NCI-H1930 (cell line): ENCODE data around the gene PLEKHM2.

Experiments
- DNase-seq, 2 experiments: peaks; one replicate each; lab custom pipeline; 2025; lab: John Stamatoyannopoulos, UW

PLEKHM2 gene

DNA sequence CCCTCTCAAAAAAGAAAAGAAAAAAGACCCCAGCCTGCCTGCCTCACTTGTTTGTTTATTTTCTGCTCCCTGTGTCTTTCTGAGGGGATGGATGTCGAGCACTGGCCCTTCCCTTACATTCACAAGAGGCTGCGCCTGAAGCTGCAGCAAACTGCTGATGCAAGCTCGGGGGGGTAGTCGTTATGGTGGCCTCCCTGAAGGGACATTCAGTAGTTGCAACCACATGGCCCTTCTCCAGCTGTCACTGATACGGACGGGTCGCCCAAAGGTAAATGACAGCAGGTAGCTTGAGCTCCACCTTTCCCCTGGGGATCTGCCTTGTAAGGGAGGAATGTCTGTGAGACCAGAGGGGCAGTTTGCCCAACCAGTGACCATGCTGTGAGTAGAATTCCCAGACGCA is 17.7 kb downstream of the PLEKHM2 start:
- DNase-seq = no peak

DNA sequence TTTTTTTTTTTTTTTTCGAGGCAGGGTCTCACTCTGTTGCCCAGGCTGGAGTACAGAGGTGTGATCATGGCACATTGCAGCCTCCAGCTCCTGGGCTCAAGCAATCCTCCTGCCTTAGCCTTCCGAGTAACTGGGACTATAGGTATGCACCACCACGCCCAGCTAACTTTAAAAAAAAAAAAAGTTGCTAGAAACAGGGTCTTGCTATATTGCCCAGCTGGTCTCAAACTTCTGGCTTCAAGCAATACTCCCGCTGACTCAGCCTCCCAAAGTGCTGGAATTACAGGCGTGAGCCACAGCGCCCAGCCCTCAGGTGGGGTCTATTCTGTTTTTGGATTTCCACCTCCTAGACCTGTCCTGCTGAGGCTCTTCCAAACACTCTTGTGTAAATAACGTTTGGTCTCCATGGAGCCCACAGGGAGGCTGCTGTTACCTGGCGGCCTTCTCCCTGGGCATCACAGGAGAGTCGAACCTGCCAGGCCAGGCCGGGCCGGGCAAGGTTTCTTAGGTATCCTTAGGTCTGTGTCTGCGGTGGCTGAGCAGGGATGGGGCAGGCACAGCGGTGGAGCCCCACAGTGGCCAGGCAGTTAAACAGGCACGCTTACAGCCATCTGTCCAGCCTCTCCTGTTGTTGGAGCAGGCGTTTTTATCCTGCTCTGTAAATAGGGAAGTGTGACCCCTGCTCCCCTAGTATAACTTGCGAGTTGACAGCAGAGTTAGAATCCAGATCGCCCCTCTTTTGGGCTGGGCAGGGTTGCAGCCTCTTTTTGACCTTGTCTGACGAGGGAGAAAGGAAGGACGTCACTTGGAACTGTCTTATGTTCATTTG is 18.8 kb downstream of the PLEKHM2 start:
- no peak for DNase-seq

DNA sequence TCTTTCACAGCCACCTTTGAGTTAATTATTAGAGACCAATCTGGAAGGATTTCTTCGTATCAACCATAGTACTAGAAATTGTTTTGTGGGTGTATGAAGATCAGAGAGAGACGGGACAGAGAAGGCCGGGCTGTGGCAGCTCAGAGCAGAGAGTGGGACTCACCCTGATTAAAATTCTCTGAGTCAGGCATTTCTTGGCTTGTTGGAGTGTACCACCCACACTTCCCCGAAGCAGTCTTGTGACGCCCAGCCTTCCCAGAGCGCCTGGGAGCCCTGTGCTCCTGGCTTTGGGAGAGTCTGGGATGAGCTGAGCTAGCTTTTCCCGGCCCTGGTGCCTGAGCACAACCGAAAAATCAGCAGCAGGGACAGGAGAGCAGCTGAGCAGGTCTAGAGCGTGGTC is 19.4 kb downstream of the PLEKHM2 start:
- no peak for DNase-seq

DNA sequence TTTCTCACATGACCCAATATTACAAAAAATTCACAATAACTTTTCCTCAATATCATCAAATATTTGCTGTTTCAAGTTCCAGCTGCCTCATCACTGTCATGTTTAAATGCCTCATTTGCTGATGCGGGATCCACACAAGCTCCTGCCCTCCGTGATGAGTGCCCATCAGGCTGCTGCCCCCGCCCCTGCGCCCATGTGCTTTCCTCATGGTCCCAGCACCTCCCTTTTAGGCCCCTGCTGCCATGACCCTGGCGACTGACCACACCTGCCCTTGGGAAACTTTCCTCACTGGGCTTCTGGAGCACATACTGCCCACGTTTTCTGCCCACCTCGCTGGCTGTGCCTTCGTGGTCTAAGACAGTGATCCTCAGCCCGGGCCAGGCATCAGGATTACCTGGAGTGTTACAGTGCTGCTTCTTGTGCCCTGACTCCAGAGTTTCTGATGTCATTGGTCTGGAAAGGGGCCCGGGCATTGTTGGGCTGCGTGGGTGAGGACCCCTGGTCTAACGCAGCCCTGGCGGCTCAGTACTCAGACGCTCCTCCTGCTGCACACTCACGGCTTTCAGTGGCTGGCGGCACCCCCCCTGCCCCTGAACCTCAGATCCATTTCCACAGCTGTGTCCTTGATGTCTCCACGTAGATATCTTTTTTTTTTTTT is 20.5 kb downstream of the PLEKHM2 start:
- DNase-seq = no peak

DNA sequence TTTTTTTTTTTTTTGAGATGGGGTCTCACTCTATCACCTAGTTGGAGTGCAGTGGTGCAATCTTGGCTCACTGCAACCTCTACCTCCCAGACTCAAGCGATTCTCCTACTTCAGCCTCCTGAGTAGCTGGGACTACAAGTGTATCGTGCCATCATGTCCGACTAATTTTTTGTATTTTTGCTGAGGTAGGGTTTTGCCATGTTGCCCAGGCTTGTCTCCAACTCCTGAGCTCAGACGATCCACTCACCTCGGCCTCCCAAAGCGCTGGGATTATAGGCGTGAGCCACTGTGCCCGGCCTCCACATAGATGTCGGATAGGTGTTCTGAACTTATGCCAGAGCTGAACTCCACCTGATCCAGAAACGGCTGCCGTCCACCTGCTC is 21.1 kb downstream of the PLEKHM2 start:
- no peak for DNase-seq

DNA sequence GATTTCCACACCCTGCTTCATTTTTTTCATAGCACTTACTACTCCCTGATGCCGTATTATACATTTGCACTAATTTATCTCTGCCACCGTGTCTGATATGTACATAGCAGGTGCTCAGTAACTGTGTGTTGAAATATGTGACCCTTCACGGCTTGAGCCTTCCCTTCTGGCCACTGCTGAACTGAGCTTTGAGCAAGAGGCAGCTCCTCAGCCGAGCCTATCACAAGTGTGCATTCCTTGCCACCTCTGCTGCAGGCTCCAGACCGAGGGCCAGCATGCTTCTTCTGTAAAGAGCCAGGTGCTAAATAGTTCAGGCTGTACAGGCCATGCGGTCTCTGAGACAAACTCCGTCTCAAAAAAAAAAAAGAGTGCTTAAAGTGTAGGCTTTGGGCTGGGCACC is 22.6 kb downstream of the PLEKHM2 start:
- DNase-seq = no peak

GRCh38 chr1:15707239-15707925 is 23.3 kb downstream of the PLEKHM2 start:
- no peak for DNase-seq

DNA sequence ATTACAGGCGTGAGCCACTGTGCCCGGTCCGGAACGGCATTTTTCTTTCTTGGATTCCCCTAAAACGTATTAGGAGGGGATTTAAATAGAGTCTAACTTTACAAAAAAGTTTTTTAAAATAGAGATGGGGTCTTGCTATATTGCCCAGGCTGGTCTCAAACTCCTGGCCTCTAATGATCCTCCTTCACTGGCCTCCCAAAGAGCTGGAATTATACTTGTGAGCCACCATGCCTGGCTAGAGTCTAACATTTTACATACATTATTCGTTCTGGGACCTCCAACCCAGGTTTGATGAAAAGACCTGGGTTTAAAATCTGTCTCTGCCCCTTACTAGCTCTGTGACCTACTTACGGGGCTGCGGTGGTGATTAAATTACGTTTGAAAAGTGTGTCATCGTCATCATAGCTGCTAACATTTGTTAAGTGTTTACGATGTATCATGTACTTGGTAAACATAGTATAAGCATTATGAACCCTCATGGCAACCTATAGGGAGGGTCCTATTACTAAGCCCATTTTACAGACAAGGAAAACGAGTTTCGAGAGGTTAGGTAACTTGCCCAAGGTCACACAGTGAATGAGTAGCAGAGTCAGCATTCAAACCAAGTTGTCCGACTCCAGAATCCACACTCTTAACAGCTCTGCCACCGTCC is 24.5 kb downstream of the PLEKHM2 start:
- no peak for DNase-seq

DNA sequence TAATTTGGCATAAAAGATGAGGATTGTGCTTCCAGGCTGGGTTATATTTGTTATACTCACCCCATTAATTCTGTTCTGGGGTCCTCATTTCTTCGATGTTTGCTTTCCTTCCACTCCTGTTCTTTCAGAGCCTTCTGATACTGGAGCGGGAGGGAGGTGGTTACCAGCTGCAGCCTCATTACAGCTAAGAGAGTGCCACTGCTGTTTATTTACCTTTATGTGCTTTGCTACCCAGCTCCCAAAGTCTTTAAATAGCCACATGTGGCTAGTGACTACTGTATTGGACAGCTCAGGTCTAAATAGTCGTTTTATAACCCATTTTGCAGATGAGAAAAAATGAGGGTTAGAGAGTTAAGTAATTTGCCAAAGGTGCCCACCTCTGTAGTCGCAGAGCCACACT is 25.1 kb downstream of the PLEKHM2 start:
- DNase-seq = no peak

- no peak for DNase-seq
These were observed 28.0 kb downstream of the PLEKHM2 start for GRCh38 chr1:15712168-15712567.

DNA sequence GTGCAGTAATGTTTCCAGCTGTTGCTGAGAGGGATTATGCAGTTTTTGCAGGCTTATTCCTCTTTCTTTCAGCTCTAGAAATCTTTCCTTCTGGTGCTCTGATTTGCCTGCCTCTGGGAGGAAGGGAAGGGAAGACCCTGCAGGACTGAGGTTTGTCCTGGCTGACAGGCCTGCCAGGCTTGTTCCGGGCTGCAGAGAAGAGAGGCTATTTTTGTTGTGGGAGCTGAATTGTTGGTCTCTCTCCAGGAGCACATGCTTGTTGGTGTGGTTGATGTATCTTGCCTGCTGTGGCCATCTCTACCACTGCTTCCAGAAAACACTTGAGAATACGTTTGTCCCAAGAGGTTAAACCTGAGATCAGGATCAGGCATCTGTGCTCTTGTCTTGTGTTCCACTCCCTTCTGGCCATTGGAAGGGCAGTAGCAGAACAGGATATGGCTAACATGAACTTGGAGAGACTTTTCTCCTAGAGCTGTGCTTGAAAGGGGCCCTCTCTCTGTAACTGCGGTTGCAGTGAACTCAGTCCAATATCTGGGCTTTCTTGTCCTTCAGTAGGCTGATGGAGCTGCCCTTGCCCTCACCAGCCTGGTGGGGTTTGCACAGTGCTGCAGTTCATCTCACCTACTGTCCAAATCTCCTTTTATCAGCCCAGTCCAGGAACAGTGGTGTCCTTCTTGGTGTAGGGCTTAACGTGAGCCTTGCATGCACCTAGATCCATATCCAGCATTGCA is 30.5 kb downstream of the PLEKHM2 start:
- DNase-seq = no peak

- DNase-seq = no peak
These were observed 33.5 kb downstream of the PLEKHM2 start for GRCh38 chr1:15717418-15718125.

DNA sequence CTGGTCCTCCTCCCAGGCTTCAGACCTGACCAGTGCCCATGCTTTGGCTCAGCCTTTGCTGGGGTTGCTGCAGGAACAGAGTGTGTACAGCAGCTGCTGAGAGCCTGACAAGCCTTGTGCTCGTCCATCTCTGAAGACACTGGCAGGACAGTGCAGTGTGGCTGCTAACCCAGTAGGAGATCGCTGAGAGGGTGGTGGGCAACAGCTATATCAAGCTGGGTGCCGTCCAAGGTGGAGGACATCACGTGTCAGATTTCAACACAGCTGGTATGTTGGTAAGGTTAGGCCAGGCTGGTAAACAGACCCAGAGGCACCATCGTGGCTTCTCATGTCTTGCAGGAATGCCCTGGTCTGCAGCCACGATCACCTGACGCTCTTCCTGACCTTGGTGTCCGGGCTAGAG is 34.1 kb downstream of the PLEKHM2 start:
- DNase-seq = no peak

DNA sequence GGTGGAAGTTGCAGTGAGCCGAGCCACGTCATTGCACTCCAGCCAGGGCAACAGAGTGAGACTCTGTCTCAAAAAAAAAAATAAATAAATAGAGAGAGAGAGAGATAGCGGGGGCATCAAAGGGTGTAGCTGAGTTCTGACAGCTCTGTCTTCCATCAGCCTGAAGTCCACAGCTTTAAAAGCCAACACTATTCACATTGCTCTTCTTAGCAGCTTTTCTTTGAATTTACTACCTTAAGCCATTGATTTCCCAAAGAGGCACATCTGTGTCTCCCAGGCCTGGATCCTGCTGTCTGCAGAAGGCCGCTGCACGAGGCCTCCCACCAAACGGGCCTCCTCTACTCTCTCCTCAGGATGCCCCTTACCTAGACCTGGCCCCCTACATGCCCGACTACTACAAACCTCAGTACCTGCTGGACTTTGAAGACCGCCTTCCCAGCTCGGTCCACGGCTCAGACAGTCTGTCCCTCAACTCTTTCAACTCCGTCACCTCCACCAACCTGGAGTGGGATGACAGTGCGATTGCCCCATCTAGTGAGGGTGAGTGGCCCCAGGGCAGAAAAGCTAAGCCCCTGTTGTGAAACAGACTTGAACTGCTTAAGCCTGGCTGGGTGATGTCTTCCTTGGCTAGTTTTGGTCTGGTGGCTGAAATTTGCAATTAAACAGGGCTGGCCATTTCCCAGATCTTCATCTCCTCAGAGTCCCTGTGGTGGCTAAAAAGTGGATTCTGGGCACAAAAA is 35.4 kb downstream of the PLEKHM2 start:
- DNase-seq = no peak

GRCh38 chr1:15720861-15721260 is 36.7 kb downstream of the PLEKHM2 start:
- no peak for DNase-seq

DNA sequence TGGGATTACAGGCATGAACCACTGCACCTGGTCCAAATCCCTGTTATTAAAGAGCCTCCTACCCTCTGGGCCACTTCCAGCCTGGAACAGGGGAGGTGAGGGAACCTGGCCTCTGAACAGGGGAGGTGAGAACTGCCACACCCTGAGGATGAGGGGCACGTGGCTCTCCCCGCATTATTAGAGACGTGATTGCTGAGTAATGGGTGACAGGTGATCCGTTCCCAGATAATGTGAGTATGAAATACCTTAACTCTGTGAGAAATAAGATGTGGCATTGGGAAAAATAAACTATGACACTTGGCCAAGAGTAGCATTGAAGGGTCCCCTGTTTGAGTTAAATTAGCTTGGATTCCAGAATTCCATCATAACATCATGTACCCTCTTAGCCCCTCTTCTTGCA is 38.3 kb downstream of the PLEKHM2 start:
- DNase-seq = no peak

DNA sequence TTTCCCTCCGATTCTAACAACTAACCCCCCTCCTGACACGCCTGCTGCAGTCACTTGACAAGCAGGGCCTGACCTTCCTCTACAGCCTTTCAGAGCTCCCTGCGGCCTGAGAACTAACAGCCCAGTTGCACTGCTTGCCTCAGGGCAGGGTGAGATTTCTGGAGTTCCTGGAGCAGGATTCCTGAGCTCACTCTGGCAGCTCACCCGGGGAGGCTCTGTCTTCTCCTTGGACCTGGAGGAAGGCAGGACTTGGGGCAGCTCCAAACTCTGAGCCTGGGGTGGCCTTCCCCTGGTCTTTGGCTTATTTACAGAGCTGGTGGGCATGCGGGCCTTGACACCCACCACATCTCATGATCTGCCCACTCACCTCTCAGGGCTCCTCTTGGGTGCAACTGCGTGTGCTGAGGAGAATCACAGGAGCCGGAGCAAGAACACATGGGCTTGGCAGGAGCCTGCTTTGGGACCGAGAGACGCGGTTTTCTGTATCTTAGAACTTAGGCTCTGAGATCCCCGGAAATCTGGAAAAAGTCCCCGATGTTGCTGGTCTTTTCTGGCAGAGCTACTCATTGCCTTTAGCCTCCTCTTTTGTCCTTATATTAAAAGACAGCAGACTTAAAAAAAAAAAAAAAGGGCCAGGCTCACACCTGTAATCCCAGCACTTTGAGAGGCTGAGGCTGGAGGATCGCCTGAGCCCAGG is 38.9 kb downstream of the PLEKHM2 start:
- DNase-seq = no peak

DNA sequence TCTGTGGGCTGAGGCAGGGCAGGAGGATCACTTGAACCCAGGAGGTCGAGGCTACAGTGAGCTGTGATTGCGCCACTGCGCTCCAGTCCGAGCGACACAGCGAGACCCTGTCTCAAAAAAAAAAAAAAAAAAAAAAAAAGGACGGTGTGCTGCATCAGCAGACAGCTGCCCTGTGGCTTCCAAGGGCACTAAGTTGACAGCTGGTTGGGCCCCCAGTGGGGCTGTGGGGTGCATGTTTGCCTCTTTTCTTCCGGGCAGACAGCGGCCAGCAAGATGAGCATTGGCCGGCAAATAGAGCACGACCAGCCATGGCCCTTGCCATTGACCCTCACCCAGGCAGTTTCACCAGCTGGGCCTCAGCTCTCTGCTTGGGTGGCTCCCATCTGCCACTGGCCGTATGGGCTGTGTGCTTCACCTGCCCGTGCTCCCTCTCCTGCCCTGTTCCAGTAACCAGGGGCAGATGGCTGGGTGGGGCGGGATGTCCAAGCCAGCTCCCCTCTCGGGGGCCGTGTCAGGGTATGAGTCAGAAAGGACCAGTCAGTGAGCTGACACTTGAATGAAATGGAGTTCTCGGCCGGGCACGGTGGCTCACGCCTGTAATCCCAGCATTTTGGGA is 39.6 kb downstream of the PLEKHM2 start:
- DNase-seq = no peak
